Activated B cell treated with CpG ODN at 0.5 μM for 24 hours (primary cell): ENCODE results near the gene VDAC2. TPM values are rescaled to one million over a fixed set of nuclear protein-coding genes. Genes with fewer than 3 reads are reported as not detected.
A peak's percentile ranks its signal among the peaks of the same experiment; 100 is the strongest.

Experiments used
- ATAC-seq: fragments of 200-7000 bp; cut with Tn5 transposase; one replicate; pipeline ENCODE4 v1.10.0; 2021; ENCODE audit warnings: low read depth, mild to moderate bottlenecking, moderate library complexity
- CTCF ChIA-PET: fragments of 350-600 bp; sonication (Branson Sonifier 250); formaldehyde crosslinking; loops from one replicate; lab custom pipeline; 2021; ENCODE audit warnings: antibody characterized with exemption; lab: Charles Lee
- POLR2A ChIA-PET: fragments of 350-600 bp; sonication (Branson Sonifier 250); formaldehyde crosslinking; loops from one replicate; lab custom pipeline; 2021; ENCODE audit warnings: antibody characterized with exemption; lab: Charles Lee
- DNase-seq: peaks from one replicate; pipeline ENCODE4 v3.0.0; 2022
- H3K27ac Mint-ChIP-seq: one replicate; pipeline ENCODE4 v1.8.0; 2020; ENCODE audit warnings: mixed read lengths
- H3K27me3 Mint-ChIP-seq: one replicate; pipeline ENCODE4 v1.8.0; 2021; ENCODE audit warnings: mixed read lengths
- H3K36me3 Mint-ChIP-seq: one replicate; pipeline ENCODE4 v1.8.0; 2021; ENCODE audit warnings: low read depth, mixed read lengths
- H3K4me1 Mint-ChIP-seq: one replicate; pipeline ENCODE4 v1.8.0; 2021; ENCODE audit warnings: mixed read lengths
- H3K4me3 Mint-ChIP-seq: one replicate; pipeline ENCODE4 v1.8.0; 2020; ENCODE audit warnings: mild to moderate bottlenecking, mixed read lengths
- H3K9me3 Mint-ChIP-seq: one replicate; pipeline ENCODE4 v1.8.0; 2020; ENCODE audit warnings: mixed read lengths
- intact Hi-C: fragments of 100-400 bp; cut with micrococcal nuclease; formaldehyde crosslinking; loops from one replicate; pipeline ENCODE4 v1.15.1; 2024
- total RNA-seq: library from RNA; stranded (reverse); gene quantifications from 2 replicates; pipeline ENCODE4 v1.2.3, GENCODE V29; 2022
- TF ChIP-seq, protein P1 (sequence below): fragments of 200-600 bp; IDR thresholded peaks from one replicate; pipeline ENCODE4 v1.8.0; 2022; ENCODE audit warnings: antibody characterized with exemption, mild to moderate bottlenecking

The VDAC2 gene
- total RNA-seq, 1 donor from 2014 or later = 104 TPM

DNA sequence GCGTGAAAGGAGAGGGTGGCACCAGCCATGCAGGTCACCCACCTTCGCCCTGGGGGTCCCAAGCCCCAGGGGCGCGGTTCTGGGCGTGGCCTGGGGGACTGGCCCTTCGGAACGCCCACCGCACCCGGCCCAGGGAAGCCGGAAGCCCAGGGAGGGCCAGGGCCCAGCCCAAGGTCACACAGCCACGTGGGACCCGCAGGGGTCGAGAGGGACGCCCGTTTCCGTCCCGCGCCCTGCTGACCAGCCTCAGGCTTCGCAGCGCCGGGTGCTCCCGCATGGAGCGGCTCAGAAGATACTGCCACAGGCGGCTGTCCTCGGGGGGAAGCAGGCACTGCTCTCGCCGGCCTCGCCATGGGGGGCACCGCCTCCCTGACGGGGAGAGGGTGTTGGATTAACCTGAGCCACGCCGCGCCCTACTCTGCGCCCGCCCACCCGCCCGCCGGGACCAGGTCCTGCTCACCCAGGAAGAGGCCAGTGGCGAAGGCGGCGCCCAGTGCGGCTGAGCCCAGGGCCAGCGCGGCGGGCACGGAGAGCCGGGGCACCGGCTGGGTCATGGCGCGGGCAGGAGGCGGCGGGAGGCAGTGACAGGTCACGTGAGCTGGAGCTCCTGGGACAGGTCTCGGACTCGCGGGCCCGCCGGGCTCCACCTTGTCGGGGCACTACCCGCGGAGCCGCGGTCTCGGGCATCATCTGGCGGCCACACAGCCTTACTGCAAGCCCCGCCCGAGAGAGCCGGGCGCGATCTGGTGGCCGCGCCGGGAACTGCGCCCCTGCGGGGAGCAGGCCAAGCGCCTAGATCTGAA lies 25.0 kb downstream of the VDAC2 start, which contains the start of gene COMTD1:
TSS of gene COMTD1 (minus strand) at position 583 of the 803 bp plus-strand sequence. CDS start at position 554, 29 bp downstream.
- Mint-ChIP-seq H3K27ac (peak within 1 kb of the TSS; percentile 83), H3K27me3 (no peaks in the 10 kb centered on the region), H3K4me3 (peak within 1 kb of the TSS; percentile 85), H3K9me3 (no peaks in the 10 kb centered on the region), H3K36me3 (peaks cover 20% of the 10 kb centered on the region), H3K4me1 (peaks cover 19% of the 10 kb centered on the region)
- ATAC-seq (peak; percentile 70), DNase-seq (peak; percentile 96)
- intact Hi-C loops = loop anchor here (1.0 to 10.0 kb wide), 8 partner anchors 47 to 1591 kb away; partner anchors contain the start of gene MYOZ1
- POLR2A ChIA-PET = interaction anchor here (0.5 to 5.5 kb wide), 4 partner anchors 25 to 1610 kb away, joined by 3 to 60 read pairs (median 6); partner anchors contain the start of gene VDAC2
- TF ChIP-seq, protein P1, sequence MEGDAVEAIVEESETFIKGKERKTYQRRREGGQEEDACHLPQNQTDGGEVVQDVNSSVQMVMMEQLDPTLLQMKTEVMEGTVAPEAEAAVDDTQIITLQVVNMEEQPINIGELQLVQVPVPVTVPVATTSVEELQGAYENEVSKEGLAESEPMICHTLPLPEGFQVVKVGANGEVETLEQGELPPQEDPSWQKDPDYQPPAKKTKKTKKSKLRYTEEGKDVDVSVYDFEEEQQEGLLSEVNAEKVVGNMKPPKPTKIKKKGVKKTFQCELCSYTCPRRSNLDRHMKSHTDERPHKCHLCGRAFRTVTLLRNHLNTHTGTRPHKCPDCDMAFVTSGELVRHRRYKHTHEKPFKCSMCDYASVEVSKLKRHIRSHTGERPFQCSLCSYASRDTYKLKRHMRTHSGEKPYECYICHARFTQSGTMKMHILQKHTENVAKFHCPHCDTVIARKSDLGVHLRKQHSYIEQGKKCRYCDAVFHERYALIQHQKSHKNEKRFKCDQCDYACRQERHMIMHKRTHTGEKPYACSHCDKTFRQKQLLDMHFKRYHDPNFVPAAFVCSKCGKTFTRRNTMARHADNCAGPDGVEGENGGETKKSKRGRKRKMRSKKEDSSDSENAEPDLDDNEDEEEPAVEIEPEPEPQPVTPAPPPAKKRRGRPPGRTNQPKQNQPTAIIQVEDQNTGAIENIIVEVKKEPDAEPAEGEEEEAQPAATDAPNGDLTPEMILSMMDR = peak; percentile 99
- CTCF ChIA-PET = interaction anchor here (0.6 to 4.8 kb wide), 13 partner anchors 13 to 1177 kb away, joined by 3 to 32 read pairs (median 5); partner anchors contain the start of gene VDAC2

GRCh38 chr10:75236178-75236825 lies 25.7 kb downstream of the VDAC2 start:
- Mint-ChIP-seq H3K4me3 (peak overlapping the region; percentile 80), H3K27ac (peak overlapping the region; percentile 83), H3K27me3 (no peaks in the 10 kb centered on the region), H3K4me1 (peaks cover 14% of the 10 kb centered on the region), H3K9me3 (no peaks in the 10 kb centered on the region), H3K36me3 (peaks cover 14% of the 10 kb centered on the region)
- no peak for ATAC-seq
- intact Hi-C loops = loop anchor here (1.0 to 10.0 kb wide), 8 partner anchors 48 to 1592 kb away; partner anchors contain the start of gene MYOZ1
- ChIA-PET POLR2A (interaction anchor here (0.7 to 5.5 kb wide), 2 partner anchors 26 to 176 kb away, joined by 8 to 60 read pairs; partner anchors contain the start of gene VDAC2), CTCF (interaction anchor here (0.7 to 4.8 kb wide), 10 partner anchors 11 to 994 kb away, joined by 3 to 20 read pairs (median 6); partner anchors contain the start of gene VDAC2)
- DNase-seq = no peak
- TF ChIP-seq, protein P1 = peak; percentile 3

- Mint-ChIP-seq H3K4me3 (no peak overlapping the region), H3K27ac (no peak overlapping the region)
- TF ChIP-seq, protein P1 = no peak
Measured at GRCh38 chr10:75238182-75239095, 27.8 kb downstream of the VDAC2 start.

GRCh38 chr10:75239096-75239790 lies 28.6 kb downstream of the VDAC2 start:
- ChIA-PET POLR2A (interaction anchor here (0.6 kb wide), 1 partner anchor 389 kb away, joined by 4 read pairs; no protein-coding TSS in a partner anchor), CTCF (no interaction called here)
- Mint-ChIP-seq H3K27ac (no peak overlapping the region), H3K4me3 (no peak overlapping the region), H3K27me3 (no peaks in the 10 kb centered on the region), H3K9me3 (peaks cover 2% of the 10 kb centered on the region), H3K4me1 (peaks cover 3% of the 10 kb centered on the region), H3K36me3 (no peaks in the 10 kb centered on the region)
- DNase-seq (no peak), ATAC-seq (no peak)
- intact Hi-C loops = loop anchor here (5.0 to 10.0 kb wide), 5 partner anchors 222 to 1594 kb away; partner anchors contain the start of gene MYOZ1
- TF ChIP-seq, protein P1 = no peak

More at GRCh38 chr10:75238182-75239095, 27.8 kb downstream of the VDAC2 start:
- intact Hi-C loops = loop anchor here (5.0 to 10.0 kb wide), 5 partner anchors 221 to 1594 kb away; partner anchors contain the start of gene MYOZ1
- H3K36me3 Mint-ChIP-seq = no peaks in the 10 kb centered on the region
- peaks cover 10% of the 10 kb centered on the region for H3K4me1 Mint-ChIP-seq
- POLR2A ChIA-PET = interaction anchor here (5.5 kb wide), 1 partner anchor 28 kb away, joined by 60 read pairs; the partner anchor contains the start of gene VDAC2
- H3K27me3 Mint-ChIP-seq = no peaks in the 10 kb centered on the region
- no peak for DNase-seq
- no peak for ATAC-seq
- no peaks in the 10 kb centered on the region for H3K9me3 Mint-ChIP-seq
- CTCF ChIA-PET = interaction anchor here (4.8 kb wide), 1 partner anchor 994 kb away, joined by 20 read pairs; no protein-coding TSS in a partner anchor
